ENCODE data around the gene HOXB5. TPM values are rescaled to one million over a fixed set of nuclear protein-coding genes. Genes with fewer than 3 reads are reported as not detected.

Gene HOXB5
- total RNA-seq, 1 experiment from 2014 or later, result 0.51 TPM

- DNase-seq (ENCODE audit: low read depth), result no peak
Observed at GRCh38 chr17:48591255-48592056, 2.1 kb downstream of the HOXB5 start.

DNA sequence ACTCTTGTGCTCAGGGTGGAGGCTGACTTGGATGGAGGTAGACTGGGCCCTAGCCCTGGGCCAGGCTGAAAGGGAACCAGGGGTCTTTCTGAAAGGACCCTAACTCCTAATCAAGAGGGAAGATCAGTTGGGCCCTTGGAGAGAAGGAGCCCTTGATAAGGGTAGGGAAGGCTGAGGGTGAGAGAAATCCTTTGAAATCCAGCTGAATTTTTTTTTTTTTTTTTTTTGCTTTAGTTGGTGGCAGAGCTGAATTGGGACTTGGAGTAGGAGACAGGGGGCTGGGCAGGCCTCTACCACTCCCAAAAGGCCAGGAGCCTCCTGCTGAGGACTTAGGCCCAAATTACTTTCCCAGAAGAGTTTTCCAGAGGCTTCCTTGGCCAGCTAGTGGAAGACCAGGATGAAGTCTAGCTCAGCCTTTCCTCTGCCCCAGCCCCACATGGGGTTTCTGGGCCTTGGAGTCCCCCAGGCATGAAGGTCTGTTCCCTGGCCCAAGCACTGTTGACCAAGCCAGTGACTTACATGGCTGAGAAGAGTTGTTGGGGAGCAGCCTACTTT lies 2.9 kb downstream of the HOXB5 start:
- no peak for DNase-seq (ENCODE audit: low read depth)

GRCh38 chr17:48589831-48590606 lies 3.6 kb downstream of the HOXB5 start, which contains the start of gene HOXB3:
Gene HOXB3, minus strand, starts transcription at chr17:48590241. Its CDS starts 37,767 bp downstream, at chr17:48552474.
- no peak for DNase-seq (ENCODE audit: low read depth)

- no peak for DNase-seq (ENCODE audit: low read depth)
Observed at GRCh38 chr17:48589060-48589830, 4.3 kb downstream of the HOXB5 start.

DNA sequence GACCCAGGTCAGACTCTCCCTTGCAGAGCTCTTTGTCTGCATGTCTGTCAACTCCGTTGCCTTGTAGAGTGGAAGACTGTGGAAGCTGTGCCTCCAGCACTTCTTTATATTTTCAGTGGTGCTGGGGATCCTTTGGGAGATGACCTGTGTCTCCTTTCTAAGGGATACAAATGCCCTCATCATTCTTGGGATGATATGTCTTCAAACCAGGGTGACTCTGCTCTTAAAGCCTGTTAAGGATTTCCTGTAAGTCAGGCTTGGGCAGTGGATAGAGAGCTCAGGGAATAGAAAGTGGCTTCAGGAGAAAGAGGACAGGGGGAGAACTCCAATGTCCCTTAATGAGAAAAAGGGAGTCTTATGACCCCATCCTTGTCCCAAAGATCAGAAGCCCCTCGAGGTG lies 5.1 kb downstream of the HOXB5 start:
- no peak for DNase-seq (ENCODE audit: low read depth)

DNA sequence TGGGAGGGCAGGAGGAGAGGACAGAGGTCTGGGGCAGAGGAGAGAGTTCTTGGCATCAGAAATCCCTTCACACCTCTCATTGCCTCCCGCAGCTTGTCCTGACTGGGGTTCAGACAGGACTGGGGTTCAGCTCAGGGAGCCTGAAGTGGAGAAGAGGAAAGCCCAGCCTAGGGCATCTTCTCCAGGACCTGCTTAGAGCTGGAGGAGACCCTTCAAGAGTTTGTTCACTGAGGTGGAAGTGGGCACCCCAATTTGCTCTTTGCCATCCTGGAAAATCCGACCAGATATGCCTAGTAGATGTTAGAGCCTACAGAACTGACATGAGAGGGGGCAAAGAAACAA lies 5.5 kb downstream of the HOXB5 start:
- DNase-seq (ENCODE audit: low read depth), result no peak

GRCh38 chr17:48587276-48588073 lies 6.1 kb downstream of the HOXB5 start:
- no peak for DNase-seq (ENCODE audit: low read depth)

DNA sequence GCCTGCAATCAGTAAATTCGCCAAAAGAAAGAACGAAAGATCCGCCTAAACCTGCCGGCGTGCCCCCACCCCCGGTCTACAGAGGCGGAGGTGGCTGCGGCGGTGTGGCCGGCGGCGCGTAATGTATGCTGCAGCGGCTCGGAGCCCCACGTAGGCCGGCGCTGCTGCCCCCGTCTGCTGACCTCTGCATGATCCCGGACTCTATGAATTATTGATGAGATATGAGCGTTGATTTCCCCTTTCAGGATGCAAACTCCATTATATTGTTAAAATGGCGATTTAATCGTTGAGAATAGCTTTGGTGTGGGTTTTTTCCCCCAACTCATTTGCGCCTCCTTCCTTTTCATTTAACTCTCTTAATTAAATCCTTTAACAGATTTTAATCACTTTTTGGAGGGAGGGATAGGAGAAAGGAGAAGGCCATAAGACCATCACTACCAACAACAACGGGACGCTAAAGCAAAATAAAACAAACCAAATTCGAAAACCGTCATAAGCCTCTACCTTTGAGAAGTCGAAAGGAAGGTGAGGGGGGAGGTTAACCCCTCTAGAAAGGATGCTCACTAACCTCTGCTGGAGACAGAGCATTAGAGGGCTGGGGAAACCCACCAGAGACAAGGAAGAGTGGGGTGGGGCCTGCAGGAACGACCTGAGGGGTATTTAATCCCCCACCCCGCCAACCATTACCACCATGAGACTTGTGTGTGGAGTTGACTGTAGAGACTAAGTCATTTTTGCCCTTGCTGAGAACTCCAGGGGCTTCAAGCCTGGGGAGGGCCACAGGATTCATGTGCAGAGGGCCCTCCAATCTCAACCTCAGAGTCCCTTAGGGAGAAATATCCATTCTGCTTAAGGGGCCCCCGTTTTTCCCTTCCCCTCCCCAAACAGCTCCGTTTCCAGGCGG lies 7.0 kb downstream of the HOXB5 start:
- no peak for DNase-seq (ENCODE audit: low read depth)

DNA sequence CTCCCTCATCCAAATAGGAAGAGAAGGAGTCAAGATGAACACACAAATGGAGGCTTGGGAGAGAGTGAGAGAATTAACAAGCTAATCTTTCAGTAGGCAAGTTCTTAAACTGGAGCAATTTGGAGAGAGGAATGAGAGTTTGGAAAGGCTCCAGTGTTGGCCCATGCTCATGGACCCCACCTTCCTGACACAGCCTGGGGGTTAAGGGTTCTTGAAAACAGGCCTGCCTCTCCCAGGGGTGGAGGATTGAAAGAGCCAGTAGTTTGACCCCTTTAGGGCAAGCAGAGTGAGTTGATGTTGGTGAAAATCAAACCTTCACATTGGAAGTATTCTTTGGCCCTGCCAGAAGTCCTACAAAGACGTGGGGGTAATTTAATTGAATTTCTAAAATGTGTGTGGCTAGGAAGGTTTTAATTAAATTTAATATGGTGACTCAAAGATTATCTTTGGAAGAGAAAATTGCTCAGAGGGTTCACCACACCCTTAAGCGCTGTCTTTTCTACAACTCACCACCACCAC lies 9.3 kb downstream of the HOXB5 start:
- no peak for DNase-seq (ENCODE audit: low read depth)

GRCh38 chr17:48583708-48584222 lies 9.8 kb downstream of the HOXB5 start:
- no peak for DNase-seq (ENCODE audit: low read depth)

- no peak for DNase-seq (ENCODE audit: low read depth)
Observed at GRCh38 chr17:48582750-48583069, 10.9 kb downstream of the HOXB5 start.

GRCh38 chr17:48579760-48580554 lies 13.6 kb downstream of the HOXB5 start:
- DNase-seq (ENCODE audit: low read depth), result no peak

DNA sequence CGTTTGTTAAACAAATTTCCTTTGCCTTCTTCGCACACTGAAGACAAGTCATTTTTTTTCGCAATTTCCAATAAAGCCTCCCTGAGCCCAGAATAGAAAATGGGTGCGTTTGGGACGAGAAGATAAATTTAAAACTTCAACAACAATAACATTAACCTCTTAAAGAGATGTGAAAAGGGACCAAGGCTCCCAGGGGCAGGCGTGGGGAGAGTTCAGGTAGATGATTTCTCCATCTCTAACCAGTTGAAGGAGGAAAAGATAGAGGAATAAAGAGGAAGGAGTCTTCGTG lies 14.2 kb downstream of the HOXB5 start:
- no peak for DNase-seq (ENCODE audit: low read depth)

- no peak for DNase-seq (ENCODE audit: low read depth)
Observed at GRCh38 chr17:48578616-48579470, 14.7 kb downstream of the HOXB5 start.

DNA sequence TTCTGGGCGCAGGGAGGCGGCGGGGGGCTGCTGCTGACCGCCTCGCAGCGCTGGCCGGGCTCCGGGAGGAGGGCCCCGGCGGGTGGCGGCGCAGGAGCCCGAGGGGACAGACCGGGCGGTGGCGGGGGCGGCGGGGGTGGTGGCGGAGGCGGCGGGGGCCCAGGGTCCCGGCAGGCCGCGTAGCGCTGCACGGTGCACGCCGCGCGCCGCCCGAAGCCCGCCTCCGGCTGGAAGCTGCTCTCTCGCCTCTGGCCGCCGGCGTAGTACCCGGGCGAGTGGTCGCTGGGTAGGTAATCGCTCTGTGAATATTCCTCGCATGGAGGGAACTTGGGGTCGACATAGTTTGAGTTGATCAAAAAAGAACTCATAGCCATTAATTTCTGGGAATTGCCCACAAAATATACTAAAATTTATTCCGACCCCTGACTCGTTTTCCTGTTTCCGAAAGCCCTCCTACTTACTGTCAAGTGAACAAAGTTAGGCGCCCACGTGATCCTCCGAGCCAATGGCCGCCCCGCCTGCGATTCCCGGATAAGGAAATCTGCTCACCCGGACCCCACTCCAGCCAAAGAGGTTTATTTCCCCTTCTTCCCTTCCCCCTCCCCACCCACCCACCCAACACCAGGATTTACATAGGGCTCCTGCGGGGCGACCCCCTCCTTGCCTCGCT lies 15.5 kb downstream of the HOXB5 start, which contains the start of gene HOXB4:
TSS of gene HOXB4 (minus strand) at position 405 of the 670 bp plus-strand sequence. CDS start at position 374, 31 bp downstream.
- peak; percentile 54 for DNase-seq (ENCODE audit: low read depth)

GRCh38 chr17:48577330-48577945 lies 16.1 kb downstream of the HOXB5 start:
- no peak for DNase-seq (ENCODE audit: low read depth)
